ENCODE data around the gene GALNT17.
"Not testable (repeated sequence)": the region's sequence is repeated elsewhere in the genome, so short reads cannot be mapped to it uniquely, and the experiment has no call there.

The GALNT17 gene

DNA sequence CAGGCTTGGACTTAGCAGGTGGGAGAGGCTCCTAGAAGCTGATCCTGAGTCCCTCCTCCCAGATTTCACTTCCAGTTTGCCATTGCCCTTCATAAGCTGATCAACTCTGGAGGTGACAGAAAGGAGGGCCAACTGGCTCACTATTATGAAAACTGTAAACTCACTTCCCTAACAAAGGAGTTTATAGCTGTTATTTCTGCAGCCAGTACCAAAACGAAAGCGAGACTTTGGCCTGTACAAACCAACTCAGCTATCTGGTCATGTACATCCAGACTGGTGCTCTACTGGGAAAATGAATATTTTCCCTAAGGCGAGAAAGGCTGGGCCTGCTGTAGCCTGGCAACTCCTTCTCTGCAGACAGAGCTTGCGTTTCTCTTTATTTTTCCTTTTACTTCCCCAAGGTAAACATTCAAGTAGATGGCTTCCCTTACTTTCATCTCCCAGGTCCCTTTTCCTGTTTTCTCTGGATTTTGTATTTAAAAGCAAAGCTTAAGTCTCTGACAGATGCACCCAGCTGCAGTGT, 54.7 kb downstream of the GALNT17 start:
- Mint-ChIP-seq H3K4me1 (ENCODE audit: low read depth in 2 of 2) (no peaks in the 10 kb centered on the region), H3K27ac (no peak overlapping the region), H3K27me3 (no peaks in the 10 kb centered on the region), H3K4me3 (no peak overlapping the region), H3K36me3 (ENCODE audit: insufficient read depth) (peaks cover 2% of the 10 kb centered on the region), H3K9me3 (peaks cover 3 to 14% of the 10 kb centered on the region in 2 donors)
- ATAC-seq (replicated peaks) (no peak), DNase-seq (no peak)

DNA sequence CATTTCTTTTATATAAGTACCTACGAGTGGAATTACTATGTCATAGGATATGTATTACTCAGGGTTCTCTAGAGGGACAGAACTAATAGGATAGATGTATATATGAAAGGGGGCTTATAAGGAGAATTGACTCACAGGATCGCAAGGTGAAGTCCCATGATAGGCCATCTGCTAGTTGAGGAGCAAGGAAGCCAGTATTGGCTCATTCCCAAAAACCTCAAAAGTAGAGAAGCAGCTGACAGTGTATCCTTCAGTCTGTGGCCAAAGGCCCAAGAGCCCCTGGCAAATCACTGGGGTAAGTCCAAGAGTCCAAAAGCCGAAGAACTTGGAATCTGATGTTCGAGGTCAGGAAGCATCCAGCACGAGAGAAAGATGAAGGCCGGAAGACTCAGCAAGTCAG, 59.8 kb downstream of the GALNT17 start:
- H3K4me3 Mint-ChIP-seq, result no peak overlapping the region
- no peaks in the 10 kb centered on the region for H3K36me3 Mint-ChIP-seq (ENCODE audit: insufficient read depth)
- H3K27me3 Mint-ChIP-seq, result no peaks in the 10 kb centered on the region
- no peak overlapping the region for H3K27ac Mint-ChIP-seq
- DNase-seq (no peak), ATAC-seq (replicated peaks) (no peak)
- H3K4me1 Mint-ChIP-seq (ENCODE audit: low read depth in 2 of 2), result no peaks in the 10 kb centered on the region
- peaks cover 0 to 14% of the 10 kb centered on the region in 2 donors for H3K9me3 Mint-ChIP-seq

DNA sequence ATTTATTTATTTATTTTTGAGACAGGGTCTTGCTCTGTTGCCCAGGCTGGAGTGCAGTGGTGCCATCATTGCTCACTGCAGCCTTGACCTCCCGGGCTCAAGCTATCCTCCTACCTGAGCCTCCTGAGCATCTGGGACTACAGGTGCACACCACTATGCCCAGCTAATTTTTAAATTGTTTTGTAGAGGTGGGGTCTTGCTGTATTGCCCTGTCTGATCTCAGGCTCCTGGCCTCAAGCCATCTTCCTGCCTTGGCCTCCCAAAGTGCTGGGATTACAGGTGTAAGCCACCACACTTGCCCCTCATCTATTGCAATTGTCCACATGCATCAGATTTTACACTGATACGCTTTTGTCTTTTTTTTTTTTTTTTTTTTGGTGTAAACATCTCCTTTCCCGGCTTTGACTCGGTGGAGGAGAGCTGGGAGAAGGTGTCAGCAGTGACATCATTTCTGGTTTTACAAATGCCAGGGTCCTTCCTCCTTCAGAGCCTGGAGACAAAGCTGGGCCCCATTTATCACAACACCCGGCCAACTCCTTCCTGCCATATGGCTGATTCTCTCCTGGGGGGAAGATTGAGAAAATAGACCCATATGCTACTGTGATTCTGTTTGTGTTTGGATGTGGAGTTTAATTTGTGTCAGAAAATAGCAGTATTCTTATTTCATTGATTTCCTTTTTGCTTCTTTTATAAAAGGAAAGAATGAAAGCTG, 61.3 kb downstream of the GALNT17 start:
- H3K36me3 Mint-ChIP-seq (ENCODE audit: insufficient read depth), result no peaks in the 10 kb centered on the region
- no peaks in the 10 kb centered on the region for H3K27me3 Mint-ChIP-seq
- peaks cover 2 to 8% of the 10 kb centered on the region in 2 donors for H3K9me3 Mint-ChIP-seq
- H3K4me1 Mint-ChIP-seq (ENCODE audit: low read depth in 2 of 2), result no peaks in the 10 kb centered on the region
- H3K4me3 Mint-ChIP-seq, result no peak overlapping the region
- H3K27ac Mint-ChIP-seq, result no peak overlapping the region
- ATAC-seq (replicated peaks), result no peak
- no peak for DNase-seq

- Mint-ChIP-seq H3K4me3 (no peak overlapping the region), H3K9me3 (peaks cover 8 to 9% of the 10 kb centered on the region in 2 donors), H3K27me3 (no peaks in the 10 kb centered on the region), H3K36me3 (ENCODE audit: insufficient read depth) (no peaks in the 10 kb centered on the region), H3K27ac (no peak overlapping the region), H3K4me1 (ENCODE audit: low read depth in 2 of 2) (no peaks in the 10 kb centered on the region)
- DNase-seq (no peak), ATAC-seq (replicated peaks) (no peak)
These were observed 66.4 kb downstream of the GALNT17 start for GRCh38 chr7:71198391-71198790.

DNA sequence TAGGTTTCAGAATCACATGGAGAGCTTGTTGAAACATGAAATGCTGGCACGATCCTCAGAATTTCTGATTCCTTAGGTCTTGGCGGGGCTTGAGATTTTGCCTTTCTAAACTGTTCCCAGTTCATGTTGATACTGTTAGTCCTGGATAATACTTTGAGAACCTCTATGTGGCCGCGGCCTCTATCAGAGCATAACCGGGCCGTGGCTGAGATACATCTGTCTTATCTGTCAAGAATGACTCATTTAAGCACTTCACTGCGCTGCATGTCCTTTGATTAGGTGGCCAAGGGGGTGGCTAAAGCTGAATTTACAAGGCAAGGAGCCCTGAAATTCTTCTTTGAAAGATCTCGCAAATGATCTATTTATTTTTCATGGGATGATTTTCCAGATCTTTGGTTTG, 66.9 kb downstream of the GALNT17 start:
- no peak for ATAC-seq (replicated peaks)
- Mint-ChIP-seq H3K4me1 (ENCODE audit: low read depth in 2 of 2) (no peaks in the 10 kb centered on the region), H3K4me3 (no peak overlapping the region), H3K27ac (no peak overlapping the region), H3K9me3 (peaks cover 8 to 9% of the 10 kb centered on the region in 2 donors), H3K27me3 (no peaks in the 10 kb centered on the region), H3K36me3 (ENCODE audit: insufficient read depth) (no peaks in the 10 kb centered on the region)
- no peak for DNase-seq

- Mint-ChIP-seq H3K4me1 (ENCODE audit: low read depth in 2 of 2) (no peaks in the 10 kb centered on the region), H3K36me3 (ENCODE audit: insufficient read depth) (no peaks in the 10 kb centered on the region), H3K27ac (no peak overlapping the region), H3K27me3 (no peaks in the 10 kb centered on the region), H3K4me3 (no peak overlapping the region), H3K9me3 (peaks cover 0 to 2% of the 10 kb centered on the region in 2 donors)
- ATAC-seq (replicated peaks), result no peak
- DNase-seq, result no peak
These were observed 74.2 kb downstream of the GALNT17 start for GRCh38 chr7:71206184-71206583.

DNA sequence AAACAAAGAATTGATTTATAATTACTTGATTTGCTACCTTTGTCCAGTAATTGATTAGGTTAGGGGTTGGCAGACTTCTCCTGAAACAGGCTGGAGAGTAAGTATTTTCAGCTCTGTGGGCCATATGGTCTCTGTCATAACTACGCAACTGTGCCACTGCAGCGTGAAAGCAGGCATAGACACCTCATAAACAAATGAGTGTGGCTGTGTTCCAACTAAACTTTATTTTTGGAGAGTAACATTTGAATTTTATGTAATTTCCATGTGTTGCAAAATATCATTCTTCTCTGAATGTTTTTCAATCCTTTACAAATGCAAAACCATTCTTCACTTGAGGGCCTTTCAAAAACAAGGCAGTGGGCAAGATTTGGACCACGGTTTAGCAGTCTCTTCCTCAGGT, 76.9 kb downstream of the GALNT17 start:
- Mint-ChIP-seq H3K9me3 (peaks cover 0 to 2% of the 10 kb centered on the region in 2 donors), H3K27ac (no peak overlapping the region), H3K36me3 (ENCODE audit: insufficient read depth) (no peaks in the 10 kb centered on the region), H3K4me1 (ENCODE audit: low read depth in 2 of 2) (no peaks in the 10 kb centered on the region), H3K4me3 (no peak overlapping the region), H3K27me3 (no peaks in the 10 kb centered on the region)
- no peak for DNase-seq
- no peak for ATAC-seq (replicated peaks)

DNA sequence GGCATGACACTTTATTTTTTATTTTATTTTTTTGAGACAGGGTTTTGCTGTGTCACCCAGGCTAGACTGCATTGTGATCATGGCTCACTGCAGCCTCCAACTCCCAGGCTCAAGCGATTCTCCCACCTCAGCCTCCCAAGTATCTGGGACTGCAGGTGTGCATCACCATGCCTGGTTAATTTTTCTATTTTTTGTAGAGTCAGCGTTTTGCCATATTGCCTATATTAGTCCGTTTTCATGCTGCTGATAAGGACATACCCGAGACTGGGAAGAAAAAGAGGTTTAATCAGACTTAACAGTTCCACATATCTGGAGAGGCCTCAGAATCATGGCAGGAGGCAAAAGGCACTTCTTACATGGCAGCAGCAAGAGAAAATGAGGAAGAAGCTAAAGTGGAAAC, 77.5 kb downstream of the GALNT17 start:
- not testable (repeated sequence) for H3K36me3 Mint-ChIP-seq (ENCODE audit: insufficient read depth); H3K4me3 Mint-ChIP-seq; ATAC-seq (replicated peaks); H3K27ac Mint-ChIP-seq; H3K4me1 Mint-ChIP-seq (ENCODE audit: low read depth in 2 of 2); DNase-seq; H3K27me3 Mint-ChIP-seq; H3K9me3 Mint-ChIP-seq

- H3K27me3 Mint-ChIP-seq, result no peaks in the 10 kb centered on the region
- no peaks in the 10 kb centered on the region for H3K36me3 Mint-ChIP-seq (ENCODE audit: insufficient read depth)
- peaks cover 0 to 2% of the 10 kb centered on the region in 2 donors for H3K9me3 Mint-ChIP-seq
- no peak overlapping the region for H3K27ac Mint-ChIP-seq
- DNase-seq (no peak), ATAC-seq (replicated peaks) (no peak)
- no peak overlapping the region for H3K4me3 Mint-ChIP-seq
- no peaks in the 10 kb centered on the region for H3K4me1 Mint-ChIP-seq (ENCODE audit: low read depth in 2 of 2)
These were observed 78.3 kb downstream of the GALNT17 start for GRCh38 chr7:71210220-71210619.

DNA sequence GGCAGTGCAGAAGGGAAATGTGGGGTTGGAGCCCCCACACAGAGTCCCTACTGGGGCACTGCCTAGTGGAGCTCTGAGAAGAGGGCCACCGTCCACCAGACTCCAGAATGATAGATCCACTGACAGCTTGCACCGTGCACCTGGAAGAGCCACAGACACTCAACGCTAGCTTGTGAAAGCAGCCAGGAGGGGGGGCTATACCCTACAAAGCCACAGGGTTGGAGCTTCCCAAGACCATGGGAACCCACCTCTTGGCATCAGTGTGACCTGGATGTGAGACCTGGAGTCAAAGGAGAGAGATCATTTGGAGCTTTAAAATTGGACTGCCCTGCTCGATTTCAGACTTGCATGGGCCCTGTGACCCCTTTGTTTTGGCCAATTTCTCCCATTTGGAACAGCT, 80.5 kb downstream of the GALNT17 start:
- H3K27me3 Mint-ChIP-seq; DNase-seq; ATAC-seq (replicated peaks); H3K36me3 Mint-ChIP-seq (ENCODE audit: insufficient read depth); H3K4me1 Mint-ChIP-seq (ENCODE audit: low read depth in 2 of 2); H3K27ac Mint-ChIP-seq; H3K9me3 Mint-ChIP-seq; H3K4me3 Mint-ChIP-seq: not testable (repeated sequence)

DNA sequence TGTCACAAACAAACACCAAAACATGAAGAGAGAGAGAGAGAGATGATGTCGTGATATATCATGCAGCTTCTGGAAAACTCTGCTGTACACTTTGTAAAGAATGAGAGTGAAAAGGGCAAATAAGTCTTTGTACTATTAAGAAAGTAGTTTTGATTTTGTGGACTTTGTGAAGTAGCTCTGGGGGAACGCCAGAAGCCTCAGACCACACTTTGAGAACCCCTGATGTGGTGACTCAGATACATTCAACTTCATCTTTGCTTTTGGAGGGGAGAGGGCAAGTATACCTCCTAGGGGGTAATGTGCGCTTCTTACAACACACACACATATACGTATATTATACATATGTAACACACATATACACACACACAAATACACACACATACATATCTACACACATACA, 84.3 kb downstream of the GALNT17 start:
- no peaks in the 10 kb centered on the region for H3K4me1 Mint-ChIP-seq (ENCODE audit: low read depth in 2 of 2)

GRCh38 chr7:71220210-71220695, 88.3 kb downstream of the GALNT17 start:
- Mint-ChIP-seq H3K4me3 (no peak overlapping the region), H3K27ac (no peak overlapping the region), H3K36me3 (ENCODE audit: insufficient read depth) (no peaks in the 10 kb centered on the region), H3K27me3 (no peaks in the 10 kb centered on the region), H3K4me1 (ENCODE audit: low read depth in 2 of 2) (no peaks in the 10 kb centered on the region), H3K9me3 (peaks cover 0 to 7% of the 10 kb centered on the region in 2 donors)
- DNase-seq (no peak), ATAC-seq (replicated peaks) (no peak)

More for the DNA sequence above, 84.3 kb downstream of the GALNT17 start:
- no peak overlapping the region for H3K4me3 Mint-ChIP-seq
- H3K36me3 Mint-ChIP-seq (ENCODE audit: insufficient read depth), result no peaks in the 10 kb centered on the region
- H3K27me3 Mint-ChIP-seq, result no peaks in the 10 kb centered on the region
- DNase-seq (no peak), ATAC-seq (replicated peaks) (no peak)
- no peak overlapping the region for H3K27ac Mint-ChIP-seq
- H3K9me3 Mint-ChIP-seq, result peaks cover 0 to 4% of the 10 kb centered on the region in 2 donors

- DNase-seq (no peak), ATAC-seq (replicated peaks) (no peak)
- Mint-ChIP-seq H3K4me3 (no peak overlapping the region), H3K36me3 (ENCODE audit: insufficient read depth) (no peaks in the 10 kb centered on the region), H3K4me1 (ENCODE audit: low read depth in 2 of 2) (no peaks in the 10 kb centered on the region), H3K27ac (no peak overlapping the region), H3K9me3 (peaks cover 0 to 7% of the 10 kb centered on the region in 2 donors), H3K27me3 (no peaks in the 10 kb centered on the region)
These were observed 89.1 kb downstream of the GALNT17 start for GRCh38 chr7:71221049-71221448.

DNA sequence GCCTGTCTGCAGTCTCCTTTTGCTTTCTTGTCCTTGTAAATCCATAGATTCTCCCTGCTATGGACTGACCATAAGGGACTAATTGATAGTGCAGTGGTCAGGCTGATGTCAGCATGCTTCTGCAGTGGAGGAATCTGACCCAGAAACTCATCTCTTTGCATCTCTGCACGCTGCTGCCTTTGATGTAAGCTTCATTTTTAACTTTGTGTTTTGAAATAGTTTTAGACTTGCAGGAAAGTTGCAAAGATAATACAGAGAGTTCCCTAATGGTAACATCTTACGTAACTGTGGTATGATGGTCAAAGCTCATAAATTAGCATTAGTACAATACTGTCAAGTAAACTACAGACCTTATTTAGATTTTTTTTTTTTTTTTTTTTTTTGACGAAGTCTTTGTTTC, 89.6 kb downstream of the GALNT17 start:
- Mint-ChIP-seq H3K4me1 (ENCODE audit: low read depth in 2 of 2) (no peaks in the 10 kb centered on the region), H3K27ac (no peak overlapping the region), H3K27me3 (no peaks in the 10 kb centered on the region), H3K9me3 (peaks cover 0 to 7% of the 10 kb centered on the region in 2 donors), H3K4me3 (no peak overlapping the region), H3K36me3 (ENCODE audit: insufficient read depth) (no peaks in the 10 kb centered on the region)
- ATAC-seq (replicated peaks), result no peak
- DNase-seq, result no peak

Data from effector memory CD8-positive, alpha-beta T cell (primary cell).